Heart left ventricle (tissue), 16 donors: Measurements from ENCODE around the gene CCDC27. TPM values are rescaled to one million over a fixed set of nuclear protein-coding genes. Genes with fewer than 3 reads are reported as not detected.
"Not testable (repeated sequence)": the region's sequence is repeated elsewhere in the genome, so short reads cannot be mapped to it uniquely, and the experiment has no call there.

Experiments used
- ATAC-seq, 4 donors: fragments of 200-7000 bp; cut with Tn5 transposase; one replicate each; pipeline ENCODE4 v1.9.1; 2020 to 2022; ENCODE audit warnings: moderate library complexity in 4 of 4, mild to moderate bottlenecking in 3 of 4, moderate number of reproducible peaks in 1 of 4
- DNase-seq, 5 donors: peaks; one replicate each; pipeline ENCODE4 v3.0.0-alpha.2; 2020
- H3K27ac ChIP-seq, 12 donors: fragments of 200-600 bp; sonication (generic) in 4 of 12; one replicate each; pipeline versions ENCODE4 v1.5.0 to v1.8.0; 2016 to 2022; ENCODE audit warnings: mild to moderate bottlenecking in 2 of 12
- H3K27me3 ChIP-seq, 9 donors: fragments of 200-600 bp; sonication (generic) in 2 of 9; one replicate each; pipeline versions ENCODE4 v1.5.1 to v1.8.0; 2016 to 2022; ENCODE audit warnings: mild to moderate bottlenecking in 3 of 9
- H3K36me3 ChIP-seq, 9 donors: fragments of 200-600 bp; sonication (generic) in 2 of 9; one replicate each; pipeline versions ENCODE4 v1.5.0 to v1.8.0; 2018 to 2022; ENCODE audit warnings: mild to moderate bottlenecking in 2 of 9
- H3K4me1 ChIP-seq, 12 donors: fragments of 200-600 bp; sonication (generic) in 4 of 12; one replicate each; pipeline versions ENCODE4 v1.5.0 to v1.8.0; 2016 to 2022; ENCODE audit warnings: mild to moderate bottlenecking in 3 of 12
- H3K4me3 ChIP-seq, 12 donors: fragments of 200-600 bp; sonication (generic) in 4 of 12; one replicate each; pipeline versions ENCODE4 v1.5.0 to v1.8.0; 2017 to 2022; ENCODE audit warnings: mild to moderate bottlenecking in 9 of 12, moderate library complexity in 4 of 12
- H3K9me3 ChIP-seq, 12 donors: fragments of 200-600 bp; sonication (generic) in 4 of 12; one replicate each; pipeline versions ENCODE4 v1.5.0 to v1.8.0; 2016 to 2022; ENCODE audit warnings: mild to moderate bottlenecking in 1 of 12
- POLR2A ChIP-seq, 2 donors: fragments of 450-650 bp; IDR thresholded peaks; one replicate each; pipeline ENCODE4 v1.6.1; 2017; ENCODE audit warnings: antibody characterized with exemption in 2 of 2, mild to moderate bottlenecking in 2 of 2, moderate library complexity in 2 of 2
- WGBS, 4 donors: extraction: QIAGEN DNeasy Blood & Tissue Kit in 2 of 4; methylation state at CpG; one replicate each; pipeline versions ENCODE4 v1.1.5 to v1.1.7; 2013 to 2018; 5-methylcytosine and 5-hydroxymethylcytosine counted together
- intact Hi-C, 10 donors: fragments of 100-400 bp; cut with DNase I; formaldehyde crosslinking; loops; one replicate each; pipeline versions ENCODE4 v1.11.1 to v1.14.2; 2022
- polyA plus RNA-seq, 2 donors: library from polyadenylated mRNA; stranded (reverse); fragments of 200-250 nt; gene quantifications; one replicate each; pipeline ENCODE4 v1.2.3, GENCODE V29; 2013
- total RNA-seq, 9 donors: library from RNA; depleted of rRNA in 2 of 9; stranded (reverse); fragments of >200 nt in 2 of 9; fragmentation: NEBNext Ultra II Directional in 3 of 9; extraction: Animal tissue kit (Norgen Biotek cat#: 25700) in 3 of 9; gene quantifications; one replicate each; pipeline versions ENCODE4 v1.1.0 to v1.2.4, GENCODE V29; 2016 to 2023
- TF ChIP-seq, protein P1 (sequence below), 12 donors: fragments of 200-600 bp; sonication (generic) in 4 of 12; IDR thresholded peaks; one replicate each; pipeline versions ENCODE4 v1.5.0 to v1.8.0; 2018 to 2022; ENCODE audit warnings: antibody characterized with exemption in 12 of 12, mild to moderate bottlenecking in 5 of 12
- donor health status: ischemic (EF 13 %, LVEDD 7.1; RV severe dilation, severe dysfunction).
- donor health status: healthy with polysubstance abuse.
- donor health status: DM: no; HTN: yes; CAD: no.
- donor health status: DM: no; HTN: no; CAD: no.
- donor health status: ischemic (EF 25% LVEDD 6.9; RV normal size, moderate dysfunction).
- donor health status: ischemic (EF 25% LVEDD 5.7; RV mildly dilated, moderate dysfunction).
- donor health status: healthy.
- donor health status: DM: yes; HTN: yes; CAD: no.
- donor health status: ischemic (EF 35%, LVEDD 5.7; RV mildly dilated, moderate dysfunction).
- donor health status: nonischemic (EF 11% LVEDD 7.7; RV severe dilation, severe dysfunction).
- donor health status: DM: yes; HTN: yes; CAD: no.
- donor health status: PGD.
- donor health status: ischemic (EF 29% LVEDD 5.4; RV normal size, mild dysfunction).
- donor health status: nonischemic (EF 23%, LVEDD 6.1; RV moderate dilation, normal function).

The CCDC27 gene
- total and polyA plus RNA-seq, 11 donors: not detected

DNA sequence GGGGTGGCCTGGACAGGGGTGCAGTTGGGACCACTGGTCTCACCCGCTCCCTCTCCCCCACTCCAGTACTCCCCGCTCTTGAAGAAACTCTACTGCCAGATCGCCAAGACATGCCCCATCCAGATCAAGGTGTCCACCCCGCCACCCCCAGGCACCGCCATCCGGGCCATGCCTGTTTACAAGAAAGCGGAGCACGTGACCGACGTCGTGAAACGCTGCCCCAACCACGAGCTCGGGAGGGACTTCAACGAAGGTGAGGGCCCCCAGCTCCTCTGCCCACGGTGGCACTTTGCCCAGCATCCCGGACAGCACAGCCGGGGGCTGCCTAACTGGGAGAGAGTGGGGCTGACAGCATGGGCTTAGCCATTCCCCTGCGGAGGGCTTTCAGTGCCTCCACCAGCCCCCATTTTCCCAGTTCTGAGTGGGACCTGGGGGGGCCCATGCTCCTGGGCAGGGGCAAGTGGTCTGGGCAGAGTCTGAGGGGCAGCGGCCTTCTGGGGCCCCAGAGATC, 30.2 kb upstream of the CCDC27 start:
- Histone ChIP-seq H3K9me3 (no peaks in the 10 kb centered on the region), H3K4me1 (peaks cover 0 to 31% (median 3%) of the 10 kb centered on the region in 12 donors), H3K4me3 (no peak overlapping the region), H3K27me3 (peaks cover 0 to 16% (median 0%) of the 10 kb centered on the region in 9 donors), H3K27ac (no peak overlapping the region), H3K36me3 (no peaks in the 10 kb centered on the region)
- intact Hi-C loops: loop anchor here in 6 of 10 donors (2.0 to 10.0 kb wide), 6 partner anchors 25 to 227 kb away; partner anchors contain the start of gene TPRG1L (in 2 of the 6)
- WGBS, 4 donors: 76 to 86% (median 81%) methylated on average over 19 to 20 of the region's 20 CpGs
- TF ChIP-seq, protein P1, sequence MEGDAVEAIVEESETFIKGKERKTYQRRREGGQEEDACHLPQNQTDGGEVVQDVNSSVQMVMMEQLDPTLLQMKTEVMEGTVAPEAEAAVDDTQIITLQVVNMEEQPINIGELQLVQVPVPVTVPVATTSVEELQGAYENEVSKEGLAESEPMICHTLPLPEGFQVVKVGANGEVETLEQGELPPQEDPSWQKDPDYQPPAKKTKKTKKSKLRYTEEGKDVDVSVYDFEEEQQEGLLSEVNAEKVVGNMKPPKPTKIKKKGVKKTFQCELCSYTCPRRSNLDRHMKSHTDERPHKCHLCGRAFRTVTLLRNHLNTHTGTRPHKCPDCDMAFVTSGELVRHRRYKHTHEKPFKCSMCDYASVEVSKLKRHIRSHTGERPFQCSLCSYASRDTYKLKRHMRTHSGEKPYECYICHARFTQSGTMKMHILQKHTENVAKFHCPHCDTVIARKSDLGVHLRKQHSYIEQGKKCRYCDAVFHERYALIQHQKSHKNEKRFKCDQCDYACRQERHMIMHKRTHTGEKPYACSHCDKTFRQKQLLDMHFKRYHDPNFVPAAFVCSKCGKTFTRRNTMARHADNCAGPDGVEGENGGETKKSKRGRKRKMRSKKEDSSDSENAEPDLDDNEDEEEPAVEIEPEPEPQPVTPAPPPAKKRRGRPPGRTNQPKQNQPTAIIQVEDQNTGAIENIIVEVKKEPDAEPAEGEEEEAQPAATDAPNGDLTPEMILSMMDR (IDR thresholded peaks at IDR 0.05): no peak
- TF ChIP-seq POLR2A (IDR thresholded peaks at IDR 0.05): no peak
- DNase-seq: no peak
- no peak for ATAC-seq

DNA sequence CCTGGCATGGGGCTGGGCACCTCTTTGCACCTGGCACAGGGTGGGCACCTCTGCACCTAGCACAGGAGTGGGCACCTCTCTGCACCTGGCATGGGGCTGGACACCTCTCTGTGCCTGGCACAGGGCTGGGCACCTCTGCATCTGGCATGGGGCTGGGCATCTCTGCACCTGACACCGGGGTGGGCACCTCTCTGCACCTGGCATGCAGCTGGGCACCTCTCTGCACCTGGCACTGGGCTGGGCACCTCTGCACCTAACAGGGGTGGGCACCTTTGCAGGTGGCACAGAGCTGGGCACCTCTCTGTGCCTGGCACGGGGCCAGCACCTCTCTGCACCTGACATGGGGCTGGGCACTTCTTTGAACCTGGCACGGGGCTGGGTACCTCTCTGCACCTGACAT, 29.4 kb upstream of the CCDC27 start:
- 53 to 83% (median 62%) methylated on average over 2 to 3 of the region's 3 CpGs for WGBS, 4 donors
- H3K9me3 ChIP-seq: no peaks in the 10 kb centered on the region
- peaks cover 0 to 25% (median 3%) of the 10 kb centered on the region in 12 donors for H3K4me1 ChIP-seq
- H3K4me3 ChIP-seq: no peak overlapping the region
- ATAC-seq: no peak
- no peak for DNase-seq
- H3K36me3 ChIP-seq: no peaks in the 10 kb centered on the region
- H3K27ac ChIP-seq: no peak overlapping the region
- peaks cover 0 to 16% (median 0%) of the 10 kb centered on the region in 9 donors for H3K27me3 ChIP-seq
- intact Hi-C loops: loop anchor here in 6 of 10 donors (2.0 to 10.0 kb wide), 6 partner anchors 26 to 228 kb away; partner anchors contain the start of gene TPRG1L (in 2 of the 6)
- TF ChIP-seq POLR2A (IDR thresholded peaks at IDR 0.05): no peak
- TF ChIP-seq, protein P1 (IDR thresholded peaks at IDR 0.05): no peak

DNA sequence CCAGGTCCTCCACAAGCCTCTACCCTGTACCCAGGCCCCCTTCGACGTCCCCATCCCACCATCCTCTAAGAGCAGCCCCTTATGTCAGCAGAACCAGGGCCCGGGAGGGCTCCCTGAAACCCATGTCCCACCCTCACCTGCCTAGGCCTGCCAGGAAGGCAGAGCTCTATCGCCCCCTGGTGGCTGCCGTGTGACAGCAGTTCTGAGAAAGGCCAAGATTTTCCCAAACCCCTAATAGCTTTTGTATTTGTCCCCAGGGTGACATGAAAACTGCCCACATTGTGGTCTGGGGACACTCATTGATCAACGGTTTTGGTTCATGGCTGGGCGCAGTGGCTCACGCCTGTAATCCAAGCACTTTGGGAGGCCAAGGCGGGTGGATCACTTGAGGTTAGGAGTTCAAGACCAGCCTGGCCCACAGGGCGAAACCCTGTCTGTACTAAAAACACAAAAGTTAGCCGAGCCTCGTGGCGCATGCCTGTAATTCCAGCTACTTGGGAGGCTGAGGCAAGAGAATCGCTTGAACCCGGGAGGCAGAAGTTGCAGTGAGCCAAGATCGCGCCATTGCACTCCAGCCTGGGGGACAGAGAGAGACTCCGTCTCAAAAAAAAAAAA, 27.7 kb upstream of the CCDC27 start:
- intact Hi-C loops: loop anchor here in 8 of 10 donors (1.0 to 10.0 kb wide), 9 partner anchors 28 to 230 kb away; partner anchors contain the start of gene TPRG1L (in 2 of the 8)
- peak in 2 of 4 donors; percentile 41 to 54 for ATAC-seq

DNA sequence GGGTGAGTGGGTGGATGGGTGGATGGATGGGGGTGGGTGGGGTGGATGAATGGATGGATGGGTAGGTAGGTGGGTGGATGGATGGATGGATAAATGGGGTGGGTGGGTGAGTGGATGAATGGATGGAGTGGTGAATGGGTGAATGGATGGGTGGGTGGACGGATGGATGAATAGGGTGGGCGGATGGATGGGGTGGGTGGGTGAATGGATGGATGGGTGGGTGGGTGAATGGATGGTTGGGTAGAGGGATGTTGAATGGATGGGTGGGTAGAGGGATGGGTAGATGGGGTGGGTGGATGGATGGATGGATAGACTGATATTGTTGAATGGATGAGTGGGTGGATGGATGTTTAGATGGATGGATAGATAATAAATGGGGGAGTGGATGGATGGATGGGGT, 26.9 kb upstream of the CCDC27 start:
- ATAC-seq (no peak), DNase-seq (no peak)
- no peaks in the 10 kb centered on the region for H3K9me3 ChIP-seq
- no peak overlapping the region for H3K4me3 ChIP-seq
- intact Hi-C loops: loop anchor here in 6 of 10 donors (5.0 to 10.0 kb wide), 6 partner anchors 38 to 231 kb away; partner anchors contain the start of gene TPRG1L (in 2 of the 6)
- H3K36me3 ChIP-seq: no peaks in the 10 kb centered on the region
- WGBS, 4 donors: 94 to 97% (median 96%) methylated on average over 2 of the region's 2 CpGs
- peaks cover 0 to 3% (median 0%) of the 10 kb centered on the region in 12 donors for H3K4me1 ChIP-seq
- no peak overlapping the region for H3K27ac ChIP-seq
- peaks cover 0 to 12% (median 2%) of the 10 kb centered on the region in 9 donors for H3K27me3 ChIP-seq
- TF ChIP-seq, protein P1 (IDR thresholded peaks at IDR 0.05): no peak
- TF ChIP-seq POLR2A (IDR thresholded peaks at IDR 0.05): no peak

More for the DNA sequence above, 27.7 kb upstream of the CCDC27 start:
- H3K36me3 ChIP-seq, H3K4me1 ChIP-seq, H3K9me3 ChIP-seq, H3K4me3 ChIP-seq, H3K27ac ChIP-seq: not testable (repeated sequence)
- DNase-seq: peak; percentile 65 to 86 (median 68)
- TF ChIP-seq, protein P1 (IDR thresholded peaks at IDR 0.05): peak; percentile 85 to 96 (median 93)
- peaks cover 0 to 12% (median 0%) of the 10 kb centered on the region in 9 donors for H3K27me3 ChIP-seq
- WGBS, 4 donors: 42 to 50% (median 44%) methylated on average over 15 to 18 of the region's 18 CpGs
